HepG2 (cell line): ENCODE measurements around the gene NSG2. TPM values are rescaled to one million over a fixed set of nuclear protein-coding genes. Genes with fewer than 3 reads are reported as not detected.
"Not testable (repeated sequence)": the region's sequence is repeated elsewhere in the genome, so short reads cannot be mapped to it uniquely, and the experiment has no call there.

ENCODE experiments used
- ATAC-seq: fragments of 200-7000 bp; cut with Tn5 transposase; 3 replicates; pipeline ENCODE4 v1.9.1; 2020; ENCODE audit warnings: mild to moderate bottlenecking, moderate library complexity
- BruUV-seq: library from RNA; stranded (reverse); fragments of 400-500 nt; replicated peaks from 2 replicates; lab custom pipeline; 2021; lab: Mats Ljungman, UMichigan
- CTCF ChIA-PET: fragments of 300-600 bp; formaldehyde crosslinking; extraction: SDS; loops from one replicate; lab custom pipeline; 2021; ENCODE audit warnings: low total read pairs, inconsistent platforms, low intra/inter-chr PET ratio; lab: Yijun Ruan, JAX
- POLR2A ChIA-PET: fragments of 350-600 bp; sonication (Branson Sonifier 250); formaldehyde crosslinking; loops from one replicate; lab custom pipeline; 2020; ENCODE audit warnings: antibody characterized with exemption, inconsistent platforms; lab: Yijun Ruan, JAX
- DNase-seq: peaks from one replicate; pipeline ENCODE4 v3.0.0-alpha.2; 2015; ENCODE audit warnings: low spot score
- FAIRE-seq: peaks from 3 replicates; lab custom pipeline; 2011; peaks lifted over from hg19 to GRCh38; lab: Jason Lieb, UNC
- H2AFZ ChIP-seq: one replicate; pipeline ENCODE4 v1.6.1; 2011; ENCODE audit warnings: low read length, inconsistent platforms
- H3K27ac ChIP-seq: fragments of 300-600 bp; 3 replicates; pipeline ENCODE4 v1.8.0; 2011; ENCODE audit warnings: mixed run types, mild to moderate bottlenecking, mixed read lengths, low read length, inconsistent platforms; ENCODE audit not compliant: insufficient read depth; ENCODE audit errors: extremely low read length
- H3K27me3 ChIP-seq, 2 experiments: fragments of 200-600 bp in 1 of 2; 2 replicates in 1 of 2; 3 replicates in 1 of 2; pipeline versions ENCODE4 v1.6.0 to v1.8.0; 2011; ENCODE audit warnings: low read length in 2 of 2, mild to moderate bottlenecking in 2 of 2, moderate library complexity in 2 of 2, inconsistent platforms in 1 of 2; ENCODE audit not compliant: insufficient read depth in 2 of 2, control insufficient read depth in 1 of 2
- H3K36me3 ChIP-seq, 2 experiments: fragments of 200-600 bp in 1 of 2; replicated peaks in 1 of 2; 2 replicates in 1 of 2; 3 replicates in 1 of 2; pipeline versions ENCODE4 v1.5.1 to v1.8.0; 2011; ENCODE audit warnings: low read length in 2 of 2, inconsistent platforms in 1 of 2; ENCODE audit not compliant: insufficient read depth in 2 of 2, control insufficient read depth in 1 of 2
- H3K4me1 ChIP-seq: 2 replicates; pipeline ENCODE4 v1.5.1; 2012; ENCODE audit warnings: low read length, inconsistent platforms; ENCODE audit not compliant: insufficient read depth
- H3K4me2 ChIP-seq: 2 replicates; pipeline ENCODE4 v1.6.0; 2011; ENCODE audit warnings: low read depth, low read length, inconsistent platforms
- H3K4me3 ChIP-seq, 3 experiments: fragments of 200-600 bp in 1 of 3; sonication (generic), shearing (Covaris generic) in 1 of 3; replicated peaks in 1 of 3; 2 replicates each; pipeline ENCODE4 v1.5.1; 2011 to 2016; ENCODE audit warnings: low read length in 3 of 3, inconsistent platforms in 2 of 3, low read depth in 2 of 3, mild to moderate bottlenecking in 2 of 3, control low read depth in 1 of 3, mixed read lengths in 1 of 3; ENCODE audit not compliant: insufficient read depth in 1 of 3
- H3K79me2 ChIP-seq: one replicate; pipeline ENCODE4 v1.6.1; 2011; ENCODE audit warnings: low read length, inconsistent platforms; ENCODE audit not compliant: insufficient read depth
- H3K9ac ChIP-seq: 2 replicates; pipeline ENCODE4 v1.6.0; 2011; ENCODE audit warnings: mild to moderate bottlenecking, low read depth, low read length, inconsistent platforms; ENCODE audit not compliant: insufficient read depth
- H3K9me3 ChIP-seq: 2 replicates; pipeline ENCODE4 v1.5.1; 2012; ENCODE audit warnings: mild to moderate bottlenecking, low read length
- H4K20me1 ChIP-seq: 2 replicates; pipeline ENCODE4 v1.6.0; 2011; ENCODE audit warnings: inconsistent platforms, mild to moderate bottlenecking, low read length, moderate library complexity; ENCODE audit not compliant: insufficient read depth
- CBFB ChIP-seq: sonication (generic); formaldehyde crosslinking; IDR thresholded peaks from 2 replicates; pipeline ENCODE4 v1.4.0; 2020; ENCODE audit warnings: missing genetic modification reagents
- GATAD2A ChIP-seq: IDR thresholded peaks from 2 replicates; pipeline ENCODE4 v1.6.1; 2016
- KAT7 ChIP-seq: IDR thresholded peaks from 2 replicates; pipeline ENCODE4 v1.6.1; 2018; ENCODE audit warnings: borderline replicate concordance, missing compliant biosample characterization
- MTA3 ChIP-seq: sonication (generic); formaldehyde crosslinking; IDR thresholded peaks from 2 replicates; pipeline ENCODE4 v1.4.0; 2020; ENCODE audit warnings: missing genetic modification reagents
- NFKB2 ChIP-seq: sonication (generic); formaldehyde crosslinking; IDR thresholded peaks from 2 replicates; pipeline ENCODE4 v1.4.0; 2020; ENCODE audit warnings: missing genetic modification reagents, borderline replicate concordance
- ZKSCAN5 ChIP-seq: sonication (generic); formaldehyde crosslinking; IDR thresholded peaks from 2 replicates; pipeline ENCODE4 v1.5.1; 2020; ENCODE audit warnings: mild to moderate bottlenecking, missing genetic modification reagents
- ZNF136 ChIP-seq: sonication (generic); formaldehyde crosslinking; IDR thresholded peaks from 2 replicates; pipeline ENCODE4 v1.8.1; 2022; ENCODE audit warnings: low read depth, mild to moderate bottlenecking, moderate library complexity, missing genetic modification reagents
- WGBS: methylation state at CpG from one replicate; pipeline ENCODE4 v1.1.6; 2017; ENCODE audit warnings: low lambda C conversion rate; 5-methylcytosine and 5-hydroxymethylcytosine counted together
- in situ Hi-C: cut with HindIII; loops from 2 replicates; pipeline ENCODE4 v1.10.0; 2017; ENCODE audit warnings: low pct_unique_long_range_greater_than_20kb; ENCODE audit not compliant: extremely low pct_ligation_motif_present
- intact Hi-C: fragments of 100-400 bp; cut with micrococcal nuclease; formaldehyde crosslinking; loops from one replicate; pipeline ENCODE4 v1.10.0; 2022; ENCODE audit not compliant: unreplicated experiment
- polyA plus RNA-seq, 8 experiments: library from polyadenylated mRNA; depleted of rRNA in 3 of 8; stranded (reverse) in 7 of 8; unstranded in 1 of 8; fragments of >200 nt; fragmentation: Illumina TruSeq in 4 of 8; extraction: Trizol in 4 of 8; gene quantifications; 2 replicates each; pipeline versions ENCODE4 v1.2.1 to v1.2.3, GENCODE V29; 2011 to 2016; ENCODE audit warnings: low read depth in 4 of 8, missing spikeins in 1 of 8, mixed read lengths in 1 of 8; ENCODE audit not compliant: insufficient read depth in 1 of 8
- total RNA-seq, 5 experiments: library from RNA; depleted of rRNA; stranded (reverse); fragments of >200 nt; fragmentation: Illumina TruSeq; extraction: Trizol; gene quantifications; 2 replicates each; pipeline ENCODE4 v1.2.3, GENCODE V29; 2016; ENCODE audit warnings: low read depth in 1 of 5

The NSG2 gene
- total and polyA plus RNA-seq, 2 of the 13 experiments (the other 11 are each of a cell fraction or from before 2014, with no cell fraction given), result 0.21 TPM; not detected in 1

GRCh38 chr5:174100490-174100889, 55.0 kb downstream of the NSG2 start:
- intact Hi-C loops, result no loop called here
- H3K79me2 ChIP-seq, result no peaks in the 10 kb centered on the region
- H4K20me1 ChIP-seq, result no peaks in the 10 kb centered on the region
- ATAC-seq, result no peak
- H3K27me3 ChIP-seq, result peaks cover 2 to 10% of the 10 kb centered on the region in 2 experiments; a peak in 2 of 5 replicates
- FAIRE-seq, result no peak
- no peaks in the 10 kb centered on the region for H3K4me1 ChIP-seq
- CTCF ChIA-PET, result no interaction called here
- H3K4me3 ChIP-seq, result no peak overlapping the region
- 2% methylated on average over 4 of the region's 5 CpGs for WGBS
- in situ Hi-C loops, result no loop called here
- no peak overlapping the region for H2AFZ ChIP-seq
- H3K36me3 ChIP-seq, result no peaks in the 10 kb centered on the region
- POLR2A ChIA-PET, result no interaction called here
- H3K9ac ChIP-seq, result no peak overlapping the region
- no peaks in the 10 kb centered on the region for H3K9me3 ChIP-seq
- H3K27ac ChIP-seq, result no peak overlapping the region
- no peak overlapping the region for H3K4me2 ChIP-seq
- TF ChIP-seq ZKSCAN5 (CRISPR knock-in tag), result no peak
- BruUV-seq, result no TSS peak
- DNase-seq, result no peak

- no peaks in the 10 kb centered on the region for H4K20me1 ChIP-seq
- H3K4me2 ChIP-seq, result no peak overlapping the region
- peaks cover 2 to 11% of the 10 kb centered on the region in 2 experiments; a peak in 2 of 5 replicates for H3K27me3 ChIP-seq
- no peaks in the 10 kb centered on the region for H3K9me3 ChIP-seq
- H3K4me3 ChIP-seq, result no peak overlapping the region
- TF ChIP-seq CBFB (CRISPR knock-in tag) (no peak), KAT7 (CRISPR knock-in tag) (no peak), GATAD2A (CRISPR knock-in tag) (no peak), ZNF136 (no peak), NFKB2 (CRISPR knock-in tag) (no peak), MTA3 (CRISPR knock-in tag) (no peak)
- TF ChIP-seq, all 625 proteins: peak for 0
- in situ Hi-C loops, result no loop called here
- no TSS peak for BruUV-seq
- FAIRE-seq (no peak), ATAC-seq (no peak), DNase-seq (no peak)
- no peaks in the 10 kb centered on the region for H3K4me1 ChIP-seq
- H3K79me2 ChIP-seq, result no peaks in the 10 kb centered on the region
- H3K27ac ChIP-seq, result no peak overlapping the region
- intact Hi-C loops, result no loop called here
- H3K9ac ChIP-seq, result no peak overlapping the region
- WGBS, result 19% methylated on average over 6 of the region's 6 CpGs
- ChIA-PET CTCF (no interaction called here), POLR2A (no interaction called here)
- no peak overlapping the region for H2AFZ ChIP-seq
- H3K36me3 ChIP-seq, result no peaks in the 10 kb centered on the region
These were observed 55.8 kb downstream of the NSG2 start for GRCh38 chr5:174101195-174101730.

- H3K9me3 ChIP-seq, H2AFZ ChIP-seq, POLR2A ChIA-PET, intact Hi-C loops, in situ Hi-C loops, H3K9ac ChIP-seq, H3K36me3 ChIP-seq, BruUV-seq, FAIRE-seq, DNase-seq, ATAC-seq, H3K4me3 ChIP-seq, H3K79me2 ChIP-seq, H3K27ac ChIP-seq, H3K4me2 ChIP-seq, CTCF ChIA-PET, H3K4me1 ChIP-seq, H4K20me1 ChIP-seq: not testable (repeated sequence)
- H3K27me3 ChIP-seq, result peaks cover 3 to 13% of the 10 kb centered on the region in 2 experiments; a peak in 2 of 5 replicates
- WGBS, result 0% methylated on average over 2 of the region's 2 CpGs
These were observed 57.1 kb downstream of the NSG2 start for GRCh38 chr5:174102574-174102973.
